A172 (cell line): ENCODE data around the gene TRABD2B. TPM values are rescaled to one million over a fixed set of nuclear protein-coding genes. Genes with fewer than 3 reads are reported as not detected.

Experiments used
- DNase-seq: peaks from one replicate; pipeline ENCODE4 v3.0.0-alpha.2; 2015; ENCODE audit warnings: low spot score
- total RNA-seq: library from RNA; depleted of rRNA; stranded (reverse); fragments of >200 nt; shearing (Covaris generic); gene quantifications from 2 replicates; pipeline ENCODE4 v1.2.3, GENCODE V29; 2014

Gene TRABD2B
- total RNA-seq, 1 experiment from 2014 or later: 2.0 TPM

DNA sequence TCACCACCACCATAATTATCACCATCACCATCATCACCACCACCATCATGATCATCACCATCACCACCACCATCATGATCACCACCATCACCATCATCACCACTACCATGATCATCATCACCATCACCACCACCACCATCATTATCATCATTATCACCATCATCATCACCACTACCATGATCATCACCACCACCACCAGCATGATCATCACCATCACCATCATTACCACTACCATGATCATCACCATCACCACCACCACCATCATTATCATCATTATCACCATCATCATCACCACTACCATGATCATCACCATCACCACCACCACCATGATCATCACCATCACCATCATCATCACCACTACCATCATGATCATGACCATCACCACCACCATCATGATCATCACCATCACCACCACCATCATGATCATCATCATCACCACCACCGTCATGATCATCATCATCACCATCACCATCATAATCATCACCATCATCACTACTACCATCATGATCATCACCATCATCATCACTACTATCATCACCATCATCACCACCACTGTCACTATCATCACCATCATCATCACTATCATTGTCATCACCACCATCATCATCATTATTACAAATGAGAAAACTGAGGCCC, 60.2 kb downstream of the TRABD2B start:
- DNase-seq: no peak

DNA sequence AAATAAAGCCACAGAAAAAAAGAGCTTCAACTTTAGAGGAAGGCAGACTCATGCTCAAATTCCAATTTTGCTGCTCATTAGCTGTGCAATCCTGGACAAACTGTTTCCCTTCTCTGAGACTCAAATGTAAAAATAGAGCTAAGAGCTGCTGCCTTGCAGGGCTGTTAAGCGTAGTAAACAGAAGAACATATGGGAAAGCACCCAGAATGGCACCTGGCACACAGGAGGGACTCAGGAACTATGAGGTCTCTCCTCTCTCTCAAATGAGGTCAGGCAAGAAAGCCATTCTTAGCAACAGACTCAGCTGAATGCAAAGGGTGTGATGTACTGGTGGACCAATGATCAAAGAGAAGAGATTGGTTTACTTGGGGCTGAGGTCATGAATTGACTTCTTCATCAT, 61.3 kb downstream of the TRABD2B start:
- no peak for DNase-seq

DNA sequence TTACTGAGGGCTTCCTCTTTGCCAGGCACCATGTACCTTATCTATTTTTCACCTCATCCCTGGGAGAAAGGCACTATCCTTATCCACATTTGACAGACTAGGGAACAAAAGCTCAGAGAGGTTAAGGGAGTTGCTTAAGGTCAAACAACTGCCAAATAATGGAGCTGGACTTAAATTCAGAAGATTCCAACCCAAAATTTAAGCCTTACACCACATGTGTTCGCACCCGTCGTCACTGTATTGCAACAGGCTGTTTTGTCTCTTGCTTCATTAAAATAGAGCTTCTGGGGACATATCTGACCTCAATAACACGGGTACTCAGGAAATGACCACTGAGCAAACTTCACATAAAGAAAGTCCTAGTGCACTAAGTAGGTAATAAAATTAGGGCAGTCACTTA, 62.0 kb downstream of the TRABD2B start:
- no peak for DNase-seq

DNA sequence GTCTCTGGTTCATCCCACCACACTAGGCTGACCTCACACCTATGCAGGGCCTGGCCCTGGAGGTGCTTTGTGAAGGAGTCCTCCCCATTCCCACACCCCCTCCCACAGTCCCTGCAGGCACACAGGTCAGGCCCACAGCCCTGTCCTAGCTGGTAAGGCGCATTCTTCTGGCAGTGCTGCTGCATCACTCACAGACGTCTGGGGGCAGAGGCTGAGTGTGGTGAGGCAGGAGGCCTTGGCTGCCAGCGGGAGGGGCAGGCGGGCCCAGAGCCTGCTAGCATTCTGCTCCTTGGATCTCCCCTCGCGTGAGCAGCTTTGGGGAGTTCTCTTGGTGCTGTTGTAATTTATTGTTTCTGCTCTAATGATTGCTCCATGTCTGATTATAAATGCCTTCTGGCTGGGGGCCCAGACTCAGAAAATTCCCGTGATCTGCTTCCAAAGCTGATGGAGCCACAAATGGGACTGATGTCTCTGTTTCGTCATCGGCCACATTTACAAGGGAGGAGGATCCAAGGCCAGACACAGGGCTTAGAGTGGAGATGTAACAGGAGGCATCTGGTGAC, 62.9 kb downstream of the TRABD2B start:
- DNase-seq: peak; percentile 54

DNA sequence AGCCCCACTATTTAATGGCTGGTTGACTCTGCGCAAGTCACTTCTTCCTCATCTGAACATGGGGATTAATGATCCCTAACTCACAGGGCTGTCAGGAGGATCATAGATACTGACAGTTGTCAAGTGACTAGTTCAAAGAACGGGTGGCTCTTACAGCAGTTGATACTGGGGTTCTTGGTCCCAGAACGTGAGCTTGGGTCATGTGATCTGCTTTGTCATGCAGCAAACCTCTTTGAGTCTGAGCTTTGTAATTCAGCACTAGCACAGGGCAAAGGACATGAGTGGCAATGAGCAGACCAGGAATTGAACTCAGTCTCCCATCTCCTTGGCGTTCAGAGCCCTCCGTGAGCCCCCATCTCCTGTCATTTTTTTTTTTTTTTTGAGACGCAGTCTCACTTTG, 64.4 kb downstream of the TRABD2B start:
- no peak for DNase-seq

DNA sequence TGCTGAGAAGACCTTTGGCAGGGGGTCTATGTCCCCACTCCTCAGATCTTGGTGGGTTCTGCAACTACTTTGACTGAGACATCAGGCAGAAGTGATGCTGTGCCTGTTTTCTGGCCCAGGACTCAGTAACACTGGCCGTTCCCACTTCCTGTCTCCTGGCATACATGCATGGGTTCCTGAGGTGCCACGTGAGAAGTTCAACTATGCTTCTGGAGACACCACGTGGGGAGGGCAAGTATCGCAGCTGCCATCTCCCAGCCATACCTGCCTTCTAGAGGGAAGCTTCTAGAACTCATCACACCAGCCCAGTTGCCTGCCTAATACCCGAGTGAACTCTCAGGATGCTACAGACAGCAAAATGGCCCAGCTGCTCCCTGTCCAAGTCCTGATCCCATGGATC, 65.8 kb downstream of the TRABD2B start:
- DNase-seq: no peak

DNA sequence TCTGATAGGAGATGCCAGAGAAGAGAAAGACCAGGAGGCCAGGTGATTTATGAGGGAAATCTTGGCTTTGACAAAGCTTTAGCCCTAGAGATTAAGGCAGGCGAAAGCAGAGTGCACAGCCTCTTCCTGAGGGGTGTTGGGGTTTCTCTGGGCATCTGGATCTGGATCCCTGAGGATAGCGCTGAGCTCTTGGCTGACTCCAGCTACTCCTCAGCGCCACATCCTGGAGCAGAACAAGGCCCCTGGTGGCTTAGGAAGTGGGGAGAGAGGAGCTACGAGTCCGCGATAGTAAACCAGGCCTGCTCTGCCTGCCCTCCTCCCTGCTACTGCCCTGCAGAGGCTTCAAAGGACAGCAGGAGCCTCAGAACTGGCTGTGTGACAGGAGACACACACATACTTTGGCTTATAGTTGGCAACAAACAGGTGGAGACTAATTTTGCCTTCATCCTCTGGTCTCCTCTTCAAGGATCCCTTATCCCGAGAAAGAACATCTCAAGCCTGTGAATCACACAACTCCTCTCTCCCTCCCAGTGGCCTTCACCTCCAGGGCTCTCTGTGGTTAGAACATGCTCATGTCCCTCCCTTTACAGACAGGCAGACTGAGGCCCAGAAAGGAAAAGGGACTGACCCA, 66.9 kb downstream of the TRABD2B start:
- no peak for DNase-seq

DNA sequence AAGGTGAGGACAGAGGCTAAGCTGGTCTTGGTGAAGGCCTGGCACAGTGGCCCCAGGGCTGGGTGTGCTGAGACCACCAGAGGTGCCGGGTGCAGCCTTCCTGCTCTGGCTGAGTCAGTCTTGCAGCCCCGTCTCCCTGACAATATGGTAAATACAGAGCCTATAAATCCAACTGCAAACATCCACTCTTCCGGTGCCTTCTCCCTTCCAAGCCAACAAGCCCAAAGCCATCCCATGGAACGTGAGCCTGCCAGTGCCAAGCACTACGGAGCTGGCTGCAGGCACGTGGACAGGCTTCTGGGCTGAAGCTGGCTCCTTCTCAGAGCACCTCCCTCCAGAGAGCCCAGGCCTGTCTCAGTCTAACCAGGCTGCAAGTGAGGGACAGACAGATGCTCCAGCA, 70.0 kb downstream of the TRABD2B start:
- no peak for DNase-seq

DNA sequence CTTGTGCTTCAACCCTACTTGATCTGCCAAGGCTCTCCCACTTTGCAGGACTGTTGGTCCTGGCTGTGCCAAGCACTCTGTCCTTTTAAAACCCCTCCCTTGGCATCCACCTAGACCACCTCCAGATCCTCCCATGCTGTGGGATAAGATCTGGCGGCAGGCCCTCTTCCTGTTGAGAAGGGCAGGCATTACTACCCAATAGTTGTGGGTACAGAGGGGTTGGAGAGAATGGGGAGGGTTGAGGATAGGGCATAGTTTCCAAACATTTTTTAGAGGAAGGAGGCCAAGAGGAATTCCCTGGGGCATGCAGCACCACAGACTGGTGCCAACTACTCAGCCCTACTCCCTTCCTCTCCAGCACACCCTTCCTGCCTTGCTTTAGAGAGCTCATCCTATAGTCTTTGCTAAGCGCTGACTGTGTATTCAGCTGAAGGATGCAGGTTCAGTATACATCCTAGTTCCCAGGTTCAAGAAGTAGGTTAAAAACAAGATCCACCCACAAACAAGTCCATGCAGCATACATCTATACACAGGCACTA, 70.7 kb downstream of the TRABD2B start:
- no peak for DNase-seq

- DNase-seq: no peak
Observed at GRCh38 chr1:47924270-47925048, 72.7 kb downstream of the TRABD2B start.

DNA sequence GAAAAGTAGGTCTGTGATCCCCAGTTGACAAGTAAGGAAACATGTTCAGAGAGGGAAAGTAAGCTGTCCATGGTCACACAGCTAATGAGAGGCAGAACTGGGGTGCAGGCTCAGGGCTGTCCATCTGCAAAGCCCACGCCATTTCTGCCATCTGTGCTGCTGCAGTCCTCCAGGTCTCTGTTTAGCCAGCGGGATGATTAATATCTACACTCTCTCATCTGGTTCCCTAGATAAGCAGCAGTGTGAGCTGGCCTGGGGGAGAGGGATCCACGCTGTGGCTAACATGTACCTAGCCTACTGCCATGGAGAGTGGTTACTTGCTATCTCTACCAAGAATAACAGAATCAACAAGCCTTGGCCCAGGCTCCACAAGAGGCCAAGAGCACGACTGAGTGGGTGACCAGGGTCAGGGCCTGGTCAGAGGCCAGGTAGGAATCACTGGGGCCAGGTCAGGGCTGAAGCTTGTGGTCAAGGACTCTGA, 75.2 kb downstream of the TRABD2B start:
- DNase-seq: no peak

DNA sequence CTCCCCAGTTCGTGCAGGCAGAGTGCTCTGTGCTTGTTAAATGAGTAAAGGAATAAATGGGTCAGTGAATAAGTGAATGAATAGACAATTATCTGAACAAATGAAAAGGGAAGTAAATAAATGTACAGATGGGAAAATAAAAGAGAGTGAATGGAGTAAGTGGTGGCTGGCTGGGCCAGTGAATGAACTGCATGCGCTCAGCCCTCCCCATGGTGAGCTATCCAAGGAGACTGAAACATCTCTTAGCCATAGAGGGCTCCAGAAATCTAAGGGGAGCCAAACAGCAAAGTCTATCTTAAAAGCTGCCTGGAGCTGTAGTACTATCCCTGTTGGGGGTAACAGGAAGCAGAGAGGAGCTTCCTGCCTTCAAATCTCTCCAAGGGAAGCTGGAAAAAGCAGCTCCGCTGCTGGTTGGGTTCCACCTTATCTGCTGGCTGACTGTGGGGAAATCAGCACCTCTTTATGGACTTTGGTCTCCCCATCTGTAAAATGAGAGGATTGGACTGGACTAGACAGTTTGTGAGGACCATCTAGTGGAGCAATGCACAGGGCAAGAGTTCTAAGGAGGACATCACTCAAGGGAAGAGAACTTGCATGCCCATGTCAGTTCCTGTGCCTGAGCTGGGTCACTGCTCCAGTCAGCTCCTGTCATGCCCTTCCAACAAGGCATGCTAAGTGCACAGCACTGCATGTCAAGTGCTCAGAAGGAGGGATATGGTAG, 77.9 kb downstream of the TRABD2B start:
- no peak for DNase-seq

GRCh38 chr1:47918257-47918867, 78.8 kb downstream of the TRABD2B start:
- no peak for DNase-seq

DNA sequence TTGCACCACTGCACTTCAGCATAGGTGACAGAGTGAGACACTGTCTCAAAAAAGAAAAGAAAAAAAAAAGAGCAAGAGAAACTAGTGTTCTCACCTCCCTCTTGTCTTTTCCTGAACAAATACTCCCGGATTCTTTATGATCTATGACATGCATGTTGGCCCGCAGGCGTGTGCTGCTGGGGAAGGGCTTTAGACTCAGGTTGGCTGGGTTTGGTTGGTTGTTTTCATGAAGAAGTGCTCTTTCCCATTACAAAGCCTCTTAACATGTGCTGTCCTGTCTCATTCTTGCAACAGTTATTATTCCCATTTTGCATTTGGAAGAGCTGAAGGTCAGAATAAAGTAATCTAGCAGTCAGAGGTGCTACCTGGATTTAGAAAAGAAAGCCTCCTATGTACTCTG, 79.5 kb downstream of the TRABD2B start:
- no peak for DNase-seq

GRCh38 chr1:47915677-47916353, 81.4 kb downstream of the TRABD2B start:
- DNase-seq: no peak

DNA sequence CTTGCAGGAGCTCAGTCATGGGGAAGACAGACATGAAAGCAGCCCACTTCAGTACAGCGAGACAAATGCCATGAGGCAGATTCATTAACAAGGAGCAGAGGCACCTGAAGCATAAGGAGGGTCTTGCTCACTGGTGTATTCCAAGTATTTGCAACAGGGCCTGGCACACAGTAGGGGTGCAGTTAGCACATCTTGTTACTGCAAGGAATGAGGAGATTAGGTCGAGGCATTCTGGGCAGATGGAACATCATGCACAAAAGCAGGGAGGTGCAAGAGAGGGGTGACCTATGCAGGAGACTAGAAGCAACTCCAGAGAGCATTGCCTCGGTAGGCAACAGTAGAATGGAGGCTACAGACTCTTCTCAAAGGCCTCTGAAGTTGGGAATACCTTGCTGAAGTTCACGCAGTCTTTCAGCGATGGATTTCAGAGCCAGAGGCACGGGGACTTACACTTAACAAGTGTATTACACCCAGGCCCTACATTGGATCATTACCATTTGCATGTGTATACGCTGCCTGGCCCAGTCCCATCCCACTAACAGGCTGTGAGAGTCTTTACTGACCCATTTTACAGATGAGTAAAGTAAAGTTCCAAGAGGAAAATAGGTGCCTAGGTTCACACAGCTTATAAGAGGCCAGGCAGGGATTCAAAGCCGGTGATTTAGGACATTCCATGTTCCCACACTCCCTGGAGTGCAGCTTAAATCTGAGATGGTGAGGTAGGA, 82.1 kb downstream of the TRABD2B start:
- DNase-seq: no peak

- DNase-seq: no peak
Observed at GRCh38 chr1:47914218-47914938, 82.8 kb downstream of the TRABD2B start.

GRCh38 chr1:47913225-47913823, 83.9 kb downstream of the TRABD2B start:
- DNase-seq: no peak

GRCh38 chr1:47912756-47913155, 84.4 kb downstream of the TRABD2B start:
- no peak for DNase-seq
